Stimulated activated CD4-positive, alpha-beta T cell treated with anti-CD3 and anti-CD28 coated beads, Interleukin-4, amount 100 ng/mL, for 24 hours (primary cell): ENCODE measurements around the gene PAX8.

ENCODE experiments used
- DNase-seq: peaks from one replicate; pipeline ENCODE4 v3.0.0-alpha.2; 2020

PAX8 gene

GRCh38 chr2:113202305-113203216 is 76.2 kb downstream of the PAX8 start:
- no peak for DNase-seq

GRCh38 chr2:113201496-113202304 is 77.0 kb downstream of the PAX8 start:
- DNase-seq: no peak

GRCh38 chr2:113200736-113201490 is 77.8 kb downstream of the PAX8 start:
- no peak for DNase-seq

GRCh38 chr2:113200236-113200635 is 78.5 kb downstream of the PAX8 start:
- no peak for DNase-seq

GRCh38 chr2:113198790-113199612 is 79.7 kb downstream of the PAX8 start:
- DNase-seq: peak; percentile 83

GRCh38 chr2:113198048-113198789 is 80.5 kb downstream of the PAX8 start:
- DNase-seq: no peak

GRCh38 chr2:113197347-113198047 is 81.2 kb downstream of the PAX8 start:
- no peak for DNase-seq

GRCh38 chr2:113196839-113197238 is 81.9 kb downstream of the PAX8 start:
- DNase-seq: no peak

- no peak for DNase-seq
Observed at GRCh38 chr2:113195923-113196501, 82.7 kb downstream of the PAX8 start.

GRCh38 chr2:113192459-113193100 is 86.1 kb downstream of the PAX8 start:
- no peak for DNase-seq

- DNase-seq: no peak
Observed at GRCh38 chr2:113190871-113191270, 87.8 kb downstream of the PAX8 start.

GRCh38 chr2:113187771-113188170 is 91.0 kb downstream of the PAX8 start:
- no peak for DNase-seq

- no peak for DNase-seq
Observed at GRCh38 chr2:113186433-113186796, 92.3 kb downstream of the PAX8 start.

- DNase-seq: no peak
Observed at GRCh38 chr2:113185664-113186432, 92.9 kb downstream of the PAX8 start.

GRCh38 chr2:113184531-113185230 is 94.0 kb downstream of the PAX8 start:
- no peak for DNase-seq

- no peak for DNase-seq
Observed at GRCh38 chr2:113183703-113184102, 95.0 kb downstream of the PAX8 start.

GRCh38 chr2:113183264-113183663 is 95.5 kb downstream of the PAX8 start:
- DNase-seq: no peak

GRCh38 chr2:113182471-113183260 is 96.1 kb downstream of the PAX8 start:
- DNase-seq: no peak
